Cardiac muscle cell (in vitro differentiated cells and primary cell): ENCODE data around the gene JAML. TPM values are rescaled to one million over a fixed set of nuclear protein-coding genes. Genes with fewer than 3 reads are reported as not detected.

Experiments used
- DNase-seq, 2 donors: peaks; one replicate each; pipeline versions ENCODE4 v3.0.0 to v3.0.0-alpha.2; 2010 to 2017; ENCODE audit warnings: low read depth in 1 of 2, low spot score in 1 of 2
- H3K27ac ChIP-seq: fragments of 200-600 bp; sonication (generic); 2 replicates; pipeline ENCODE4 v1.5.1; 2016
- H3K27me3 ChIP-seq: fragments of 200-600 bp; sonication (generic); 2 replicates; pipeline ENCODE4 v1.6.0; 2016; ENCODE audit warnings: control low read depth
- H3K36me3 ChIP-seq: fragments of 200-600 bp; sonication (generic); 2 replicates; pipeline ENCODE4 v1.5.1; 2016; ENCODE audit warnings: control low read depth
- H3K4me1 ChIP-seq: fragments of 200-600 bp; sonication (generic); 2 replicates; pipeline ENCODE4 v1.8.1; 2017; ENCODE audit warnings: low read depth, mild to moderate bottlenecking, mixed run types
- H3K4me3 ChIP-seq: fragments of 200-600 bp; sonication (generic); 2 replicates; pipeline ENCODE4 v1.5.1; 2016; ENCODE audit warnings: mild to moderate bottlenecking
- H3K9me3 ChIP-seq: fragments of 200-600 bp; sonication (generic); 2 replicates; pipeline ENCODE4 v1.5.1; 2017; ENCODE audit warnings: low read depth, mild to moderate bottlenecking, control low read depth
- CTCF ChIP-seq: IDR thresholded peaks from 2 replicates; pipeline ENCODE4 v1.5.1; 2012; ENCODE audit warnings: low read depth, mild to moderate bottlenecking, low read length
- polyA plus RNA-seq: library from polyadenylated mRNA; unstranded; fragments of >200 nt; fragmentation: Nextera tagmentation; extraction: Ambion mirVana; gene quantifications from 2 replicates; pipeline ENCODE4 v1.2.1, GENCODE V29; 2016
- total RNA-seq: library from RNA; depleted of rRNA; stranded (reverse); fragments of >200 nt; gene quantifications from 2 replicates; pipeline ENCODE4 v1.2.3, GENCODE V29; 2016

The JAML gene
- total and polyA plus RNA-seq, 2 experiments from 2014 or later: not detected

- no peak for DNase-seq
- H3K27me3 ChIP-seq: peaks cover 100% of the 10 kb centered on the region
- no peak for TF ChIP-seq CTCF
- no peak overlapping the region for H3K4me3 ChIP-seq
- no peaks in the 10 kb centered on the region for H3K9me3 ChIP-seq
- H3K27ac ChIP-seq: no peak overlapping the region
- no peaks in the 10 kb centered on the region for H3K36me3 ChIP-seq
- no peaks in the 10 kb centered on the region for H3K4me1 ChIP-seq
Observed at GRCh38 chr11:118154641-118155040, 70.2 kb downstream of the JAML start.

GRCh38 chr11:118153976-118154375 is 70.8 kb downstream of the JAML start:
- Histone ChIP-seq H3K36me3 (no peaks in the 10 kb centered on the region), H3K4me1 (no peaks in the 10 kb centered on the region), H3K27ac (no peak overlapping the region), H3K9me3 (no peaks in the 10 kb centered on the region), H3K4me3 (no peak overlapping the region), H3K27me3 (peaks cover 100% of the 10 kb centered on the region)
- no peak for TF ChIP-seq CTCF
- DNase-seq: no peak

DNA sequence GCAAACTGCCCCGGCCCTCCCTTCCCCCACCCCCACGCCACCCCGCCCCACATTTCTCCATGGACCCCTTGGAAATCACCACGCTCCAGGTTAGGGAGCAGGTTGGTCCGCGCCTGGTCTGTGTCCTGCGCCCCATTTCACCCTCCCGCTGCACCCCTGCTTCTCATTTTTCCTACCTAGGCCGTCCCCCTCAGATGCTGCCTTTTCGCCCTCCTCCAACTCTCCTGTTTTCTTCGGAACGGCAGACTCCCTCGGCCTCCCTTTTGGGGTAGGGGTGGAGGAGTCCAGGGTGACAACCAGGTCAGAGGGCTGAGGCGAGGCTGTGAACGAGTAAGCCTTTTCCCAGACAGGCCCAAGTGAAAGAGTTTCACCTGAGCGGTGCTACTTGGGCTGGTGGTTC is 71.3 kb downstream of the JAML start:
- Histone ChIP-seq H3K36me3 (no peaks in the 10 kb centered on the region), H3K4me1 (no peaks in the 10 kb centered on the region), H3K4me3 (peak overlapping the region; percentile 54), H3K27me3 (peaks cover 100% of the 10 kb centered on the region), H3K27ac (no peak overlapping the region), H3K9me3 (no peaks in the 10 kb centered on the region)
- no peak for TF ChIP-seq CTCF
- no peak for DNase-seq

- no peaks in the 10 kb centered on the region for H3K9me3 ChIP-seq
- peak; percentile 70 to 87 for DNase-seq
- H3K36me3 ChIP-seq: no peaks in the 10 kb centered on the region
- TF ChIP-seq CTCF: no peak
- peak within 1 kb of the TSS; percentile 54 for H3K4me3 ChIP-seq
- H3K27ac ChIP-seq: no peak within 1 kb of the TSS
- H3K4me1 ChIP-seq: no peaks in the 10 kb centered on the region
- peaks cover 100% of the 10 kb centered on the region for H3K27me3 ChIP-seq
Observed at GRCh38 chr11:118152552-118153471, 72.0 kb downstream of the JAML start, which contains the start of gene SCN4B. TSS of gene SCN4B (minus strand) at chr11:118152823. CDS start at chr11:118152673, 150 bp downstream.

GRCh38 chr11:118152020-118152551 is 72.7 kb downstream of the JAML start:
- Histone ChIP-seq H3K9me3 (no peaks in the 10 kb centered on the region), H3K27me3 (peaks cover 94% of the 10 kb centered on the region), H3K4me1 (no peaks in the 10 kb centered on the region), H3K4me3 (peak overlapping the region; percentile 54), H3K27ac (no peak overlapping the region), H3K36me3 (no peaks in the 10 kb centered on the region)
- no peak for TF ChIP-seq CTCF
- no peak for DNase-seq
